Cortex of kidney (tissue), 1 donor: Measurements from ENCODE around the gene CMKLR1.

Source experiments
- DNase-seq: peaks from one replicate; lab custom pipeline; 2025; lab: John Stamatoyannopoulos, UW

Gene CMKLR1

GRCh38 chr12:108335349-108336119, 3.6 kb downstream of the CMKLR1 start:
- DNase-seq, result no peak

DNA sequence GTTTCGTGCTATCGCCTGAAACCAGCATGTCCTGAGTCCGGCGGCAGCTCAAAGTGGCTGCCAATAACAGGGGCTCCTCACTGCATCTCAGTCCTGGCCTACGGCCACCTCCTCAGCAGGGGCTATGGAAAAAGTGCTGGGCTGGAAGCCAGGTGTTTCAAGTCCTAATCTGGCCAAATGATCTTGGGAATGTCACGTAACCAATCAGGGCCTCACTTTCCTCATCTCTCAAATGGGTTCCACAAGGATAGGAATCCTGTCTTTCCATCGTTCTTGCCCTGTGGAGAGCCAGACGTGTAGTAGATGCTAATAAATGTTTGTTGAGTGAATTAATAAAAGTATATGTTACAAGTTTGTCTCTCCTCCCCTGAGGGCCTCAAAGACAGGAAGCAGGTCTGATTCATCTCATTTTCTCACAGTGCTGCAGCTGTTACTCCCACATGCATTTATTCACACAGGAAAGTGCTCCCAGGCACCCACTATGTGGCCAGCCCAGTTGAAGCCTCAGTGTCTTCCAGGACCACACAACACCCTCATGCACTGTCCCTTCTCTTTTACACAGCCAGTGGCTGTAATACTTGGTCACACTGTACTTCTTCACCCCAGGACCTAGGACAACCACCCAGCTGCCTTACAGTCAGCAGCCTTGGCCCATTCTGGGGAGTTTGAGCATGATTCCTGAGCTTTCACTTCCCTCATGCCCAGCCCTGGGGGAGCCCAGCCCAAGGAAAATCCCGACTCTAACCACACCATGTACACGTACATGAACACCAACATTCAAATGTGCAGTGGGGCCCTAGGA, 5.0 kb downstream of the CMKLR1 start:
- DNase-seq, result no peak

DNA sequence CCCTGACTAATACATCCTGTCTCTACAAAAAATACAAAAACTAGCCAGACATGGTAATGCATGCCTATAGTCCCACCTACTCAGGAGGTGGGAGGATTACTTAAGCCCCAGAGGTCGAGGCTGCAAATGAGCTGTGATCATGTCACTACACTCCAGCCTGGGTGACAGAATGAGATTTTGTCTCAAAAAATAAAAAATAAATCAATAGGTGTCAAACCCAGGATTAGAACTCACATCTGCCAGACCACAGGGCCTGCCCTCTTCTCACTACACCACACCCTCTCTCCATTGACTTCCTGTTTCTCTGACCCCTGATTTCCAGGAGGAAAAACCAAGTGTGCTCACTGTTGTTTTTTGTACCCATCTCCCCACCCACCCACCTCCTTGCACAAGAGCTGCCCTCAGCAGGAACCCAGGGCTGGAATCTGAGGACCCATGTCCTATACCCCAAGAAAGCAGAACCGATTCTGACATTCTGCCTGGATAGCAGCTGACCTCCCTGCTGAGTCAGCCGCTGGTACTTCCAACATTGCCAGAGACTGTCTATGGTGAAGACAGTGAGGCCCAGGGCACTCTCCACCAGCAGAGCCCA, 6.2 kb downstream of the CMKLR1 start:
- DNase-seq, result no peak

- DNase-seq, result no peak
Observed at GRCh38 chr12:108328420-108328819, 10.7 kb downstream of the CMKLR1 start.

- DNase-seq, result no peak
Observed at GRCh38 chr12:108327621-108328344, 11.3 kb downstream of the CMKLR1 start.

DNA sequence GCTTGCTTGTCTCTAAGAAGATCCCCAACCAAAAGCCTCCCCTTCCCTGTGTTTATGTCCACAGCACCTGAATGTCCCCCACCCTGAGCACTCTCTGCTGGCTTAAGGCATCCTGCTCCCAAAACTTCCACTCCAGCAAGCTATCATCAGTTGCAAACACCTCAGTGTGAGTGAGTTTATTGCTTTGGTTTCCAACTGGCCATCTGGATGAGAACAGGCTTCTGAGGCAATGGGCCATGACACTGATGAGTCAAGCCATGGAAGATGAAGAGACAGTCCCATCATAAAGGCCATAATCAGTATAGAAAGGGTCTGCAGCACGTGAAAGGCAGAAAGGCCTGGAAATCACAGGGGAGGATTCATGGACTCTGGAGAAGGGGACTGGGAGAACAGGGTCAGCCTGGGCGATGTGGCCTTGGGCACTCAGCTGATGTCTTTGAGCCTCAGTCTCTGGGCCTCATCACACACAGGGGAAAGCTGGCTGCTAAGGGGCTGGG, 12.8 kb downstream of the CMKLR1 start:
- DNase-seq, result no peak

DNA sequence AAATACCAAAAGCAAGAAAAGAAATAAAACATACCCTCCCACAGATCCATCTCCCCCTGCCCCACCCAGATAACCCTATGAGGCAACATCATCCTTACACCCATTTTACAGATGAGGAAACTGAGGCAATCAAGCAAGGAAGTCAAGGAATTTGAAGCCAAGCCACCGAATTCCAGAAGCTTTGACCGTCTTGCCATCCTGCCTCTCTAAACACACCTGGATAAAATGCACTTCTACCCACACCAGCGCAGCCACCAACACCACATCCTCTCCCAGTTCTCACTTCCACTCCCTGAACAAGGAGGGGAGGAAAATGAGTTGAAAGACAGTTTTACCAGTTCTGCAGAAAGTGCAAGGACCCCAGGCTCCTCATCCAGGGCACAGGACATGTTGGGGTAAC, 13.6 kb downstream of the CMKLR1 start:
- no peak for DNase-seq

DNA sequence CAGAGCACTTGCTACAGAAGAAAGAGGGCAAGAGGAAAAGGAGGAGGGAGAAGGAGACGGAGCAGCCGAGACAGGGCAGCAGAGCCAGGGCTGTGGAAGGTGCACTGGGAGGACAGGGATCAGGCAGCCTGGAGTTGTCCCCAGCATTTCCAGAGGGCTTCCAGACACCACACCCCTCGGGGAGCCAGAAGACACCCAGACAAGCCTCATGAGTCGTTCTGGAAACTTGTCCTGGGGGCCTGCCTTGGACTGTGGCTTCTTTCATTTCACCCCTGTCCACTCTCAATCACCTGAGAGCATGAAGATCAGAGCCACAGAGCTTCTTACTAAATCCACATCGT, 14.1 kb downstream of the CMKLR1 start:
- no peak for DNase-seq

DNA sequence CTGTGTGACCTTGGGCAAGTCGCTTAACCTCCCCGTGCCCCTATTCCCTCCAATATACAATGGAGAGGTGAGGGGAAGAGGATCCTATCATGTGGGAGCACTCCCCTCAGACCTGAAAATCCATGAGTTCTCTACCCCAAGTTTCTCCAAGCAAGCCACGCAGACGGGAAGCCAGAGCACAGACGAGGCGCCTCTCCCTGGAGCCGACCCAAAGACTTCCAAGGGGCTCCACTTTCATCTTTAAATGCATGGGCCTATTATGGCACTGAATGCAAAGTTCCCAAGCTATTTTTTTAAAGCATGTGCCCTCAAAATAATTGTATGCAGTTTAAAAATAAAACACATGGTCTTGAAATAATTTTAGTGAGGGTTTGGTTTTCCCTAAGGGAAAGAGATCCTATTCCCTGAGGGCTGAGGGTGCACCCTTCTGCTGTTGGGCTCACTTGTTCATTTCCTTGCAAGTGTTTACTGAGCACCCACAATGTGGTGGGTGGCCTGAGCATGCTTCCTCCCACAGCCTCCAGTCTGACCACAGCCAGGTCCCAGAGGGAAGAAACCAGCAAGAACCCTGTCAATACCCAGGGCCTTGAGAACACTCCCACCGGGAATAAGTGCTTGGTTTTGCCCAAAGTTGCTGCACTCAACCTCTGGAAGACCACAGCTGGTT, 14.6 kb downstream of the CMKLR1 start:
- no peak for DNase-seq

GRCh38 chr12:108323581-108323980, 15.5 kb downstream of the CMKLR1 start:
- no peak for DNase-seq

DNA sequence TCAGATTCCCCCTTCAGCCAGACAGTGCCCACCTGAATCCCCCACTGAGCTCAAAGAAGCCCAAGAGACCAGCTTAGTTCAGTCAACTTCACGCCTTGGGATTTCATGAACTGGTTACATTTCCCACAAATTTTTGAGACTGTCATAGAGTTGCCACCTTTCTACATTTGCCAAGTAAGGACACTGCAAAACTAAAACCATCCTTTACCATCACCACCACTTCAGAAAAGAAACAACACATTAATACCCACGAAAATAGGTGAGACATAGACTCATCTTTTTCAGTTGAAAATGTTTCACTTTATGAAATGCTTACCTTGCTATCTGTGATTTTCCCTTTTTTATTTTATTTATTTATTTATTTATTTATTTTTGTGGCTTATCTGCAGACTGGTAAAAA, 16.1 kb downstream of the CMKLR1 start:
- no peak for DNase-seq

- no peak for DNase-seq
Observed at GRCh38 chr12:108321688-108322087, 17.4 kb downstream of the CMKLR1 start.

- no peak for DNase-seq
Observed at GRCh38 chr12:108320507-108321293, 18.4 kb downstream of the CMKLR1 start.

- DNase-seq, result no peak
Observed at GRCh38 chr12:108319277-108320234, 19.6 kb downstream of the CMKLR1 start.

DNA sequence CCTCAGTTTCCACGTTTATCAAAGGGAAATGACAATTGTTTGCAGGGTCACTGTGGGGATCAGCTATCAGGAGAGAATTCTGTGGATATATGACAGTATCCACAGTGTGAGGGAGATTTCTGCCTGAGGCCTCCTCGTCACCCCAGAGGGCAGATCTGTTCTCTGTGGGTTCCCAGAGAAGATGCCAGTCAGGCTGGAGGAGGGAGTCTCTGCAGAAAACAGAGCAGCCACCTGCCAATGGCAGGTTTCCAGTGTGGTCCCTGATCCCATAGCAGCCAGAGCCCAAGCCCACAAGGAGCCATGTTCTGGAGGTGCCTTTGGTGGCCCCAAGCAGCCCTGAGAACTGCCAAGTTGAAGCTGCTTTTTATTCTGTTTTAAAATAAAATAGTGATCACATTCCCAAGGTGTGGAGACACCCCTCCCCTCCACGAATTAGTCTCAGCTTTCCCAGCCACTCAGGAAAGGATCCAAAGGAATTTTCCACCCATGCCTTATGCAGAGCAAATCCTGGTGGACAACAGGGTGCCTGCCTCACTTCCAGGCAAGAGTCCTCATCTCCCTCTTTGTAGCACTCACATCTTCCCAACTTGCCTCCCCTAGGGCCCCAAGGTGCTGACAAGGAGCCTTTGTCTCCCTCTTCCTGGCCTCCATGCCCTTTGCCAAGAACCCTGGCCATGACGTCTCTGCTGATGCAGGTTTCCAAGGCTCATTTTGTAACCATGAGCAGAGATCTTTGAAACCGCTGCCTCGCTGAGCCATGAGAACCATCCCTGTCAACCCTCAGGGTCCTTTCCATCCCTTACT, 20.4 kb downstream of the CMKLR1 start:
- DNase-seq, result no peak

DNA sequence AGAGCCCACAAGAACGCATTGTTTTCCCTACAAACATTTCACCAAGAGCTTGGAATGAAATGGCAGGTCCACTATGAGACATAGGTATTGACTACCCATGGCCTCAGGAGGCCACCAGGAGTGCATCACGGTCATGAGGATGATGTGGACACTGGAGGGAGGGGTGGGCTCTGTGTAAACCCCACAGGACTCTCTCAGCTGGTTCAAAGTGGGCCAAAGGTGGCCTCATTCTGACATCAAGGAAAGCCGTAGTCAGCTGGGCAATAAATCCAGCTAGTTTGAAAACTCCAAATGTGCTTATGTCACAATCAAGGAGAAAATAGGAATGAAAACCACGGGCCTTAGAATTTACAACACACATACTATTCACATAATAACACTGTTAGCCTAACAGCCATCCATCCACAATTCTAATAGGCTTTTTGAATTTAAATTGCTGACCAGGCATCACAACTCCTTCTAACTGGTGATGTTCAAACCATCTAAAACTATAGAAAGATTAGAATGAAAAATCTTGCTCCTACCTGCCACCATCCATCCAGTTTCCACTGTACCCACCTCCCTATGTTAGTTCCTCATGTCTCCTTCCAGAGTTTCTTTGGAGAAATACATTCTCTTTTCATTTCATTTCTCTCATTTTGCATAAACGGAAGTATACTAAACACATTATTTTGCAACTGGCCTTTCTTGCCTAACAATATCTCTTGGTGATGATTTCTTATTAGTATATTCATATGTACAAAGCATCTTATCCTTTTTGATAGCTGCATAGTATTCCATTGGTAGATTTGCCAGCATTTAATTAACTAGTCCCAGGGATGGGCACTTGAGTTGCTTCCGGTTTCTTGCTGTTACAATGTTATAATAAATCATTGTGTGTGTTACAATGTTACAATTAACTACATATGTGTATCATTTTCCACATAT, 21.5 kb downstream of the CMKLR1 start:
- DNase-seq, result no peak

GRCh38 chr12:108316176-108317086, 22.7 kb downstream of the CMKLR1 start:
- no peak for DNase-seq
